NCI-H2081 treated with DMSO at 0.1 percent for 48 hours (cell line): ENCODE data around the gene RTEL1.
"Not testable (repeated sequence)": the region's sequence is repeated elsewhere in the genome, so short reads cannot be mapped to it uniquely, and the experiment has no call there.

Experiments used
- DNase-seq: peaks from one replicate; lab custom pipeline; 2025; lab: John Stamatoyannopoulos, UW

RTEL1 gene

GRCh38 chr20:63701051-63701328 lies 42.9 kb downstream of the RTEL1 start:
- no peak for DNase-seq

GRCh38 chr20:63701329-63702035 lies 43.4 kb downstream of the RTEL1 start:
- no peak for DNase-seq

GRCh38 chr20:63702036-63702665 lies 44.0 kb downstream of the RTEL1 start:
- DNase-seq: no peak

- no peak for DNase-seq
Observed at GRCh38 chr20:63702751-63703470, 44.8 kb downstream of the RTEL1 start.

GRCh38 chr20:63703471-63703975 lies 45.4 kb downstream of the RTEL1 start:
- DNase-seq: no peak

GRCh38 chr20:63703976-63704748 lies 46.0 kb downstream of the RTEL1 start:
- DNase-seq: no peak

GRCh38 chr20:63704749-63705117 lies 46.6 kb downstream of the RTEL1 start:
- DNase-seq: no peak

- no peak for DNase-seq
Observed at GRCh38 chr20:63705232-63706026, 47.3 kb downstream of the RTEL1 start.

- no peak for DNase-seq
Observed at GRCh38 chr20:63706027-63706695, 48.0 kb downstream of the RTEL1 start.

- DNase-seq: no peak
Observed at GRCh38 chr20:63706852-63707557, 48.9 kb downstream of the RTEL1 start.

- DNase-seq: peak; percentile 47
Observed at GRCh38 chr20:63707558-63708300, 49.6 kb downstream of the RTEL1 start, which contains the start of the genes ARFRP1 and ZGPAT. Gene ARFRP1 (minus strand): TSS chr20:63707976. CDS start chr20:63707091, 885 bp downstream. Gene ZGPAT (plus strand): TSS chr20:63708039. CDS start chr20:63708581, 542 bp downstream.

- DNase-seq: no peak
Observed at GRCh38 chr20:63708301-63709148, 50.4 kb downstream of the RTEL1 start.

GRCh38 chr20:63709149-63709527 lies 51.0 kb downstream of the RTEL1 start:
- DNase-seq: no peak

- no peak for DNase-seq
Observed at GRCh38 chr20:63711085-63711645, 53.1 kb downstream of the RTEL1 start.

- DNase-seq: no peak
Observed at GRCh38 chr20:63712191-63712590, 54.1 kb downstream of the RTEL1 start.

GRCh38 chr20:63714858-63715257 lies 56.7 kb downstream of the RTEL1 start:
- no peak for DNase-seq

- no peak for DNase-seq
Observed at GRCh38 chr20:63718996-63719395, 60.9 kb downstream of the RTEL1 start.

- DNase-seq: not testable (repeated sequence)
Observed at GRCh38 chr20:63722967-63723622, 65.0 kb downstream of the RTEL1 start.
